Ectodermal cell (in vitro differentiated cells): ENCODE data around the gene TP53INP2. TPM values are rescaled to one million over a fixed set of nuclear protein-coding genes. Genes with fewer than 3 reads are reported as not detected.
A peak's percentile ranks its signal among the peaks of the same experiment; 100 is the strongest.
"Not testable (repeated sequence)": the region's sequence is repeated elsewhere in the genome, so short reads cannot be mapped to it uniquely, and the experiment has no call there.

Source experiments
- H3K27ac ChIP-seq: 2 replicates; pipeline ENCODE4 v1.7.0; 2013; ENCODE audit warnings: mild to moderate bottlenecking, low read depth, low read length; ENCODE audit not compliant: insufficient read depth, poor library complexity, severe bottlenecking
- H3K27me3 ChIP-seq: 2 replicates; pipeline ENCODE4 v1.7.0; 2013; ENCODE audit warnings: mild to moderate bottlenecking, low read length; ENCODE audit not compliant: insufficient read depth, control insufficient read depth, poor library complexity, severe bottlenecking
- H3K36me3 ChIP-seq: one replicate; pipeline ENCODE4 v1.7.0; 2013; ENCODE audit warnings: low read length; ENCODE audit not compliant: control insufficient read depth, insufficient read depth
- H3K4me1 ChIP-seq: one replicate; pipeline ENCODE4 v1.7.0; 2013; ENCODE audit warnings: low read length; ENCODE audit not compliant: control insufficient read depth, insufficient read depth
- H3K4me3 ChIP-seq: 2 replicates; pipeline ENCODE4 v1.7.0; 2013; ENCODE audit warnings: low read depth, low read length, control low read depth; ENCODE audit not compliant: insufficient read depth
- H3K9me3 ChIP-seq: 2 replicates; pipeline ENCODE4 v1.7.0; 2013; ENCODE audit warnings: mild to moderate bottlenecking, low read length, moderate library complexity; ENCODE audit not compliant: control insufficient read depth
- whole genome bisulfite sequencing, 2 experiments: methylation state at CpG; one replicate each; pipeline ENCODE4 v1.1.7; 2013; ENCODE audit warnings: missing lambda C conversion rate in 2 of 2; 5-methylcytosine and 5-hydroxymethylcytosine counted together
- polyA plus RNA-seq, 4 experiments: library from polyadenylated mRNA; stranded (reverse); fragments of 50-300 nt; gene quantifications; one replicate each; pipeline ENCODE4 v1.2.3, GENCODE V29; 2013

Gene TP53INP2, protein sequence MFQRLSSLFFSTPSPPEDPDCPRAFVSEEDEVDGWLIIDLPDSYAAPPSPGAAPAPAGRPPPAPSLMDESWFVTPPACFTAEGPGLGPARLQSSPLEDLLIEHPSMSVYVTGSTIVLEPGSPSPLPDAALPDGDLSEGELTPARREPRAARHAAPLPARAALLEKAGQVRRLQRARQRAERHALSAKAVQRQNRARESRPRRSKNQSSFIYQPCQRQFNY
- 7.9 TPM for polyA plus RNA-seq (2013, experiment 1 of 4)
- 7.5 TPM for polyA plus RNA-seq (2013, experiment 2 of 4)
- 6.0 TPM for polyA plus RNA-seq (2013, experiment 3 of 4)
- polyA plus RNA-seq (2013, experiment 4 of 4) = 7.0 TPM

GRCh38 chr20:34704177-34705007 lies at the start of gene TP53INP2:
Gene TP53INP2, plus strand, starts transcription at chr20:34704344. Its CDS starts 4,396 bp downstream, at chr20:34708740.
- Histone ChIP-seq H3K27me3 (peaks cover 58% of the 10 kb centered on the region), H3K9me3 (no peaks in the 10 kb centered on the region), H3K4me1 (peaks cover 12% of the 10 kb centered on the region), H3K4me3 (peak within 1 kb of the TSS; percentile 81), H3K36me3 (no peaks in the 10 kb centered on the region), H3K27ac (peak within 1 kb of the TSS; percentile 98)
- 1% methylated on average over 82 of the region's 82 CpGs for WGBS, 2 experiments

GRCh38 chr20:34658654-34659053 lies 45.5 kb upstream of the TP53INP2 start:
- WGBS, 2 experiments = 98% methylated on average over 30 to 31 of the region's 31 CpGs
- H3K27ac ChIP-seq = not testable (repeated sequence)

DNA sequence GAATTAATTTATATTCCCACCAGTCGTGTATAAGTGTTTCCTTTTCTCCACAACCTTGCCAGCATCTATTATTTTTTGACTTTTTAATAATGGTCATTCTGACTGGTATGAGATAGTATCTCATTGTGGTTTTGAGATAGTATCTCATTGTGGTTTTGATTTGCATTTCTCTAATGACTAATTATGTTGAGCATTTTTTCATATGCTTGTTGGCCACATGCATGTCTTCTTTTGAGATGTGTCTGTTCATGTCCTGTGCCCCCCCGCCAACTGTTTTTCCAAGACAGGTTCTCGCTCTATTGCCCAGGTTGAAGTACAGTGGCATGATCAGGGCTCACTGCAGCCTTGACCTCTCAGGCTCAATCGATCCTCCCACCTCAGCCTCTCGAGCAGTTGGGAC lies 42.3 kb upstream of the TP53INP2 start:
- H3K27me3 ChIP-seq, H3K27ac ChIP-seq, H3K36me3 ChIP-seq, H3K4me1 ChIP-seq, H3K4me3 ChIP-seq, H3K9me3 ChIP-seq: not testable (repeated sequence)
- WGBS, 2 experiments = 93 to 98% methylated on average over 5 of the region's 5 CpGs

More at GRCh38 chr20:34658654-34659053, 45.5 kb upstream of the TP53INP2 start:
- H3K36me3 ChIP-seq, H3K4me1 ChIP-seq, H3K27me3 ChIP-seq, H3K9me3 ChIP-seq, H3K4me3 ChIP-seq: not testable (repeated sequence)

GRCh38 chr20:34663213-34663943 lies 40.8 kb upstream of the TP53INP2 start:
- Histone ChIP-seq H3K9me3 (no peaks in the 10 kb centered on the region), H3K36me3 (no peaks in the 10 kb centered on the region), H3K27ac (no peak overlapping the region), H3K4me1 (no peaks in the 10 kb centered on the region), H3K4me3 (no peak overlapping the region), H3K27me3 (no peaks in the 10 kb centered on the region)
- 91 to 92% methylated on average over 5 of the region's 5 CpGs for WGBS, 2 experiments

GRCh38 chr20:34664751-34665150 lies 39.4 kb upstream of the TP53INP2 start:
- not testable (repeated sequence) for H3K27me3 ChIP-seq, H3K9me3 ChIP-seq, H3K36me3 ChIP-seq, H3K27ac ChIP-seq, H3K4me3 ChIP-seq, H3K4me1 ChIP-seq
- 94 to 95% methylated on average over 7 of the region's 7 CpGs for WGBS, 2 experiments

DNA sequence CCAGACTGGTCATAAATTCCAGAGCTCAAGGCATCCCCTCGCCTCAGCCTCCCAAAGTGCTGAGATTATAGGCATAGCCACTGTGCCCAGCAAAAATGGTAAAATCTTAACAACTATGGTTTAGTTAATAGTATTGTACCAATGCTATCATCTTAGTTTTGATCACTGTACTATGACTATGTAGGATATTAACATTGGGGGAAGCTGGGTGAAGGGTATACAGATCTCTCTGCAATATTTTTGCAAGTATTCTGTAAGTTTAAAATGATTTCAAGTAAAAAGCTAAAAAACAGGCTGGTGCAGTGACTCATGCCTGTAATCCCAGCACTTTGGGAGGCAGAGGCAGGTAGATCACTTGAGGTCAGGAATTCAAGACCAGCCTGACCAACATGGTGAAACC lies 35.0 kb upstream of the TP53INP2 start:
- Histone ChIP-seq H3K4me3 (no peak overlapping the region), H3K4me1 (no peaks in the 10 kb centered on the region), H3K36me3 (no peaks in the 10 kb centered on the region), H3K9me3 (no peaks in the 10 kb centered on the region), H3K27me3 (no peaks in the 10 kb centered on the region), H3K27ac (no peak overlapping the region)
- 91 to 100% methylated on average over 1 of the region's 1 CpG for WGBS, 2 experiments

DNA sequence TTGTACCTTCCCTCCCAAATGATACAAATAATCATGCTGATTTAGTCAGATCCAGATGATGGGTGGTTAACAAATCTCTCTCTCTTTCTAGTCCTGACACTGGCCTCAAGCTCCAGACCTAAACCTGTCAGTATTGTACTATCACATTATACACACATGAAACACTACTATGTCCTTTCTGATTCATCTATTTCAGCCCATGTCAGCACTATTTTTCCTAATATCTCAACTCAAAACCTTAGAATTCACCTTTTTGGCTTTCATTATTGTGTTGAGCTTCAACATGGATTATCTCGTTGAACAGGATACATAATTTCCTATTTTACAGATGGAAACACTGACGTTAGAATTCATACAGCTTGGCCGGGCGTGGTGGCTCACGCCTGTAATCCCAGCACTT lies 30.7 kb upstream of the TP53INP2 start:
- no peak overlapping the region for H3K4me3 ChIP-seq
- WGBS, 2 experiments = 92 to 94% methylated on average over 5 of the region's 5 CpGs

GRCh38 chr20:34675561-34675960 lies 28.6 kb upstream of the TP53INP2 start:
- Histone ChIP-seq H3K4me1 (no peaks in the 10 kb centered on the region), H3K4me3 (no peak overlapping the region), H3K27ac (no peak overlapping the region), H3K27me3 (no peaks in the 10 kb centered on the region), H3K36me3 (no peaks in the 10 kb centered on the region), H3K9me3 (no peaks in the 10 kb centered on the region)
- 75 to 81% methylated on average over 3 of the region's 3 CpGs for WGBS, 2 experiments

More for the DNA sequence above, 30.7 kb upstream of the TP53INP2 start:
- no peaks in the 10 kb centered on the region for H3K27me3 ChIP-seq
- no peaks in the 10 kb centered on the region for H3K36me3 ChIP-seq
- no peaks in the 10 kb centered on the region for H3K4me1 ChIP-seq
- no peaks in the 10 kb centered on the region for H3K9me3 ChIP-seq
- H3K27ac ChIP-seq = no peak overlapping the region

DNA sequence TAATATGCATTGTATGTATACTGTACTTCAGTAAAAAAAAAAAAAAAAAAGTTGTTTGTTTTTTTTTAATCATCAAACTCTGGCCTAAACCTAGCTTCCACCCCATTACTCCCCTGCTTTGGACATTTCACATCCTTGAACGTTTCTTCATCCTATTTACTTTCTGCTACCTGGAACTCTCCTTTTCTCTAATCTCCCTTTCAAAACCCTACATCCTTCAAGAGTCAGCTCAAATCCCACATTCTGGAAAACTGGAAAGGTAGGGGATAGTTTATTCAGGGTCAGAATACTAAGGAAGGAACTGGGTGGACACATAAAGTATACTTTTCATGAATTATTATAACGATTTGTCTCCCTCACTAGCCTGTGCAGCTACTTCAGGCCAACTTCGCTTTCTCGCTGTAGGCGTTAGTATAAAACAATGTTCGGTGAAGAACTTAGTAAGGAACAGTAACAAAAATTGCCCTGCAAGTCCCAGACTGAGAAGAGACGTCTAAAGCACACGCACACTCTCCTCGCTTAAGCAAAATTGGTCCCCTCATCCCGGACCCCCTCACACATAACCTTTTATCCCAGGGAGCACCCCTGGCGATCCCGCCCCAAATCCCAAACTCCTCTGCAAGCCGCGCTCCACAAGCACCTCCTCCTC lies 28.0 kb upstream of the TP53INP2 start:
- Histone ChIP-seq H3K27ac (no peak overlapping the region), H3K9me3 (no peaks in the 10 kb centered on the region), H3K27me3 (no peaks in the 10 kb centered on the region), H3K36me3 (no peaks in the 10 kb centered on the region), H3K4me1 (no peaks in the 10 kb centered on the region), H3K4me3 (peak overlapping the region; percentile 87)
- 1 to 4% methylated on average over 14 of the region's 14 CpGs for WGBS, 2 experiments
